NCI-H2227 treated with DMSO at 0.1 percent for 48 hours (cell line): Measurements from ENCODE around the gene FOXS1.

Source experiments
- DNase-seq: peaks from one replicate; lab custom pipeline; 2025; lab: John Stamatoyannopoulos, UW

The FOXS1 gene

GRCh38 chr20:31845300-31845863 is at the start of gene FOXS1:
TSS of gene FOXS1 (minus strand) at chr20:31845604. CDS start at chr20:31845542, 62 bp downstream.
- DNase-seq = no peak

- DNase-seq = no peak
Observed at GRCh38 chr20:31890646-31891045, 45.2 kb upstream of the FOXS1 start.

- no peak for DNase-seq
Observed at GRCh38 chr20:31883829-31884228, 38.4 kb upstream of the FOXS1 start.

DNA sequence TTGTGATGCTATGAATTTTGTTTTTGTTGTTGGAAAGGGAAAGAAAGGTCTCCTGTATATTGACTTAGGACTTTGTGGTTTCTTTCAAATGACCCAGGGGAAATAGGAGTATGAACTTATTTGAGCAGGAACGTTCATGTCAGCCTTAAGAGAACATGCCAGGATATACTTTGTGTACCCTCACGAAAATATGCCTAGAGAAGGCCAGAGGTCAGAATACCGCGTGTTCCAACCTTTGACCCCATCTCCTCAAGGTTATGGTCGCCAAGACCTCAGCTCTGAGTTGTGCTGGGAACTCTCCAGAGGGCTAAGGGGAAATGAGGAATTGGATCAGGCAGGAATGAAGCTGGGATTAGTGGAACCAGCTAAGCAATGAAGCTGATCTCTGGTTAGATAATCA is 36.5 kb upstream of the FOXS1 start:
- no peak for DNase-seq

DNA sequence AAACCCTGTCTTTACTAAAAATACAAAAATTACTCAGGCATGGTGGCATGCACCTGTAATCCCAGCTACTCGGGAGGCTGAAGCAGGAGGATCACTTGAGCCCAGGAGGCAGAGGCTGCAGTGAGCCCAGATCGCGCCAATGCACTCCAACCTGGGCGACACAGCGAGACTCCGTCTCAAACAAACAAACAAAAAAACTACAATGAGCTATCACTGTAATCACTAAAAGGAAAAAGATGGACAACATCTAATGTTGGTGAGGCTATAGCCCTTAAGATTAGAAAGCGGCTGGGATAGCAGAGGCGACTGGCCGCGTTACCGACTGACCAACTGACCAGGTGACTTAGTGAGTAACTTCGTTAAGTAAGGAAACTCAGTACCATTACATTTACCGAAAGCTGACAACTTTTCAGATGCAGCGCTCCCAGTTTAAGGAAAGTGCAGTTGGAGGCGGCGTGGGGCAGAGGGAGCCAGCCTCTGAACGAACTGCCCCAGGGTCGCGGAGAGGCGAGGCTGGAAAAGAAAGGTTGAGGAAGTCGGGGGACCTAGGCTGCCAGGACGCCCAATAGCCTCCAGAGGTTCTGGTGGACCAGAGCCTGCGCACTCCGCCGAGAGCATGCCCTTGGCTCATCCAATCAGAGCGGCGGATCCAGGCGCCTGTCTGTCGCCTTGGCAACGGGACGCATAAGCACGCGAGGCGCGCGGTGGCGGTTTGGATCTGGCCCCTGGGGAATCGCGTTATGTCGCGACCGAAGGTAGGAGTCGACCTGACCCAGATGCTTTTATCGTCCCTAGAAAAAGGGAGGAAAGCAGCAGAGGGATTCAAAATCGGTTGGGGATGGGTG is 34.0 kb upstream of the FOXS1 start:
- DNase-seq = peak; percentile 96

- DNase-seq = no peak
Observed at GRCh38 chr20:31877684-31878083, 32.3 kb upstream of the FOXS1 start.

DNA sequence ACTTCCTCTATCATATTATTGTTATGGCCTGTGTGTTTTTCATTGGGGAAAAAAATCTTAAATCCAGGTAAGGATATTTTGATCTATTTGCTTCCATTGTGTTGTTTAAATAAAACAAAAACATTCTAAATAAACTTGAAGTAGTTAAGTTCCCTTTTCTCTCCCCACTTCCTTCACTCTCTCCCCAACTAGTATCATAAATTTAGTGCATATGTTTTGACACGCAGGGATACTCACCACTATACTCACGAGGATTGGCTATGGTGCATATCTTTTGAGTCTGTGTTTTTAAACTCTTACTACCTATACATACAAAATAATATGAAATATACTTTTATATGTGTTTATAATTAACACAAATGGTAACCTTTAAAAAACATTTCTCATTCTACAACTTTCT is 30.3 kb upstream of the FOXS1 start:
- no peak for DNase-seq

DNA sequence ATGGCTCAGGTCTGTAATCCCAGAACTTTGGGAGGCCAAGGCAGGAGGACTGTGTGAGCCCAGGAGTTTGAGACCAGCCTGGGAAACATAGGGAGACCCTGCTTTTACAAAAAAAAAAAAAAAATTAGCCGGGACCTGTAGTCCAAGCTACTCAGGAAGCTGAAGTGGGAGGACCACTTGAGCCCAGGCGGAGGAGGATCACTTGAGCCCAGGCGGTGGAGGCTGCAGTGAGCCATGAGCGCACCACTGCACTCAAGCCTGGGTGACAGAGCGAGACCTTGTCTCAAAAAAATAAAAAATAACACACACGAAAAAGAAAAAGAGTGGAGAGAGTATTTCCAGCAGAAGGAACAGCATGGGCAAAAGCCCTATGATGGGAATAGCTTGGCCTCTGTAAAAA is 27.0 kb upstream of the FOXS1 start:
- no peak for DNase-seq

- no peak for DNase-seq
Observed at GRCh38 chr20:31871618-31871954, 26.2 kb upstream of the FOXS1 start.

DNA sequence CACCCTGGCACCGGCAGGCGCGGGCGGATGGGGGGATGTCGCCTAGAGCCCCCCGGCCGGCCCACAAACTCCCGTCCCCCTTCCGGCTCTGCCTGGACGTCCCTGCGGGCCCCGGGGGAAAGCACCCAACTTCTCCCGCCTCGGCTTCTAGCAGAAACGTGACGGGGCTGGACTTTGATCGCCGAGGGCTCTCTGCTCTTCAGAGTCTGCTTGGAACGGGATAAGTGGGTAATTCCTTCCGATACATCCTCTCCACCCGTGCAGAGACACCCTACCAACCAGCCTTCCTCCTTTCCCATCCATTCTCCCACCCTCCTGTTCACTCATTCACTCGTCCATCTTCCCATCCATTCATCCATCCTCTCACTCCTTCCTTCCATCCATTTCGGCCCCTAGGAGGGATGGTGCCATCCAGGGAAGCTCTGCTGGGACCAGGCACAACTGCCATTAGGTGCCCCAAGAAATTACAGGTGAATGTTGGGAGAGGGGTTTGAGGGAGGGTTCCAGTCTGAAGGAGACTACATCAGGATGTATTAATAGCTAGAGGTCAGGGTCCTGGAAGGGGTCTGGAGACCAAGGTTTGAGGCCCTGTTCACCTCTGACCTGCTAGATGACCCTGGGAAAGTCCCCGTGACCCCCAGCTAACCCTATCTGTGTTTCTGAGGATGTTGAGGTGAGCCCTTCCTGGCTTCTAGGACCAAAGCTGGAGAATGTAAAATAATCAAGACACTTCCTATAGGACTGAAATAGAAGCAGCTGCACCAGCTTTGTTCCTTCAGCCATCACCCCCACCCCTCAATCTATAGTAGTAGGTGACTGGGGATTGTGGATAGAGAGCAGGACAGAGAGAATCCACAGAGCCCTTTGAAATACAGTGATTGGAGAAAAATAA is 25.6 kb upstream of the FOXS1 start:
- peak; percentile 10 for DNase-seq

DNA sequence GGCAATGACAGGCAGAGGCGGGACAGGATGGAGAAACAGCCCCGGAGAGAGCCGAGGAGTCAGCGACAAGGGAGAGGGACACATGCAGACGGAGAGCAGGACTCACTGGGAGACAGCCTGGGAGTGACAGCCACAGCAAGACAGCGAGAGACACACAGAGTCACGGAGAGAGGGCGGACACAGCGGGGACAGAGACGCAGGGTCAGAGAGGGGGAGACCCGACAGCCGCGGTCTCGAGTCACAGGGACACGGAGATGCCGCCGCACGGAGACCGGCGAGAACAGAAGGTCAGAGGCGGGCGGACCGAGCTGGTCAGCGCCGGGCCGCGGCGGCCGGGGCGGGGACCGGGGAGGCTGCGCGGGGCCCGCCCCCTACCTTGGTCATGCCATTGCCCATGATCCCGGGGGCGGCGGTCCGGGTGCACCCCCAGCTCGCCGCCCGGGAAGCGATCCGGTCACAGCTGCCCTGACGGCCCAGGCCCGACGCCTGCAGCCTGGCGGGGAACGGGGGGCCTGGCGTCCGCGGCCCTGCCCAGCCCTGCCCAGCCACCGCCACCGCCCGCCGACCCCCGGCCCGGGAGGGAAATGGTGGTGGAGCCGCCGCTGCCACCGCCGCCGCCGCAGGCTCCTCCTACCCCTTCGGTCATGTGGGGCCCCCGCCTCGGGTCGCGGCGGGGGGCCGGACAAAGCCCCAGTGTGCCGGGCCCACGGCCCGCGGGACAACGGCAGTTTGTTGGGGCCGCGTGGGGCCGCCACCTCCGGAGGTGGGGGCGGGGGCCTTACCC is 24.7 kb upstream of the FOXS1 start, which contains the start of the genes DUSP15 and TTLL9:
Gene DUSP15 (minus strand): TSS at position 586 of the 784 bp plus-strand sequence. CDS start 190 bp downstream, at position 396.
Gene TTLL9 (plus strand): TSS at position 693 of the 784 bp plus-strand sequence. CDS start 493 bp downstream, outside the sequence.
- peak; percentile 7 for DNase-seq

DNA sequence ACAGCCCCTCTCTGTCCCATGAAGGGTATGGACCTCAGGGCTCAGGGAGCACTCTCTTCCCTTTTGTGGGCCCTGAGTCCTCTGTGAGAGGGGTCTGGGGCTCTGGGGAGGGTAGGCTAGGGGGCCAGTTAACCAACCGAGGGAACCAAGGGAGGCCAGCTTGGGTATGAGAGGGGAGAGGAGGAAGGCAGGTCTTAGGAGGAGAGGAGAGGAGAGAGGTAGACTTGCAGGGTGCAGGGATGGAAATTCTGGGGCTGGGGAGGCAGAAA is 24.2 kb upstream of the FOXS1 start:
- DNase-seq = no peak

DNA sequence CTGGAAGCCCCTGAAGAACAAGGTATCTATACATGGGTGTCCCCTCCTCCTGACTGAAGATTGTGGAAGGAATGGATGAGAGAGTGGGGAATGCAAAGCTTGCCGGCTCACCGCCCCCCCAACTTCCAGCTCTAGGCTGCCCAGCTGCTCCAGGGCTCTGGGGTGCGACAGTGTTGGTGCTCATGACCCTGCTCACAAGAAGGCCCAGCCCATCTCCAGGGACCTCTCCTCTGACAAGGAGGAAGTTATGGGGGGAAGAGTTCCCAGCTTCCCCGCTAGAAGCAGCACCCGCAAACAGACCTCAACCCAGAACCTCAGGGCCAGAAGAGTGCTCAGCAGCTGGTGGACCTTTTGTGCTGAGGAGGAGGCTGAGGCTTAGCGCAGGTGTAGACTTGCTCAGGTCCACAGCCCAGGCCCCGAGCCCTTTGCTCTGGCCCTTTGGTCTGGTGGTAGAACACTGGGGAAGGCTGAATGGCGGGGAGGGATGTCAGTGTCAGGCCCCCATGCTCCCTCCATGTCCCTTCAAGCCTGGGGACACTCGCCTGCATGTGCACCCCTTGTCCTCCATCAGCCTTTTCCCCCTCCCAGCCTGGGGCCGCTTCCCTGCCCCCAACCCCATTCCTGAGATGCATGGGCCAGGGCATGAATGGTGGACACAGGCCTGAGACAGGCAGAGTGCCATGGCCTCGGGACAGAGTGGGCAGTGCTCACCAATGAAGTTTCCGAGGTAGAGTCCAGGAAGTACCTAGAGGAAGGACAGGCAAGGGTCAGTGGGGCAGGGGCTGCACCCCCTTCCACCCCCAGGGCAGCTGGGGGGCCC is 23.7 kb upstream of the FOXS1 start:
- no peak for DNase-seq

- DNase-seq = no peak
Observed at GRCh38 chr20:31866221-31866620, 20.8 kb upstream of the FOXS1 start.

- DNase-seq = no peak
Observed at GRCh38 chr20:31864521-31865400, 19.4 kb upstream of the FOXS1 start.

GRCh38 chr20:31863296-31864085 is 18.1 kb upstream of the FOXS1 start:
- no peak for DNase-seq

DNA sequence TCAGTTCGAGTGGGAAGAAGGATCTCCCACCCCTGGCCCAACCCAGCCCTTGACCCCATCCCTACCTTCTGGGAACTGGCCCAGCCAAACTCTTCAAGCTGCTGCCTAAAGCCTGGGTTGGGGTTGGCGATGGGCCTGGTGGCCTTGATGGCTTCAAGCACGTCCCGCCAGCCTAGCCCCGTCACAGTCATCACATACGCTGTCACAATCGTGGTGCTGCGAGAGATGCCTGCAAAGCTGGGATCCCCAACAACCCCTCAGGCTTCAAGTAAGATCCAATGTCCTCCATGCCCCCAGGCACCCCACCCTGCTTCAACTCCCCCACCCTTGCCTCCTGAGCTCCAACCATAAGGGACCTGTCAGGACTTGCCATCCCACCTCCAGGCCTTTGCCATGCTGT is 17.1 kb upstream of the FOXS1 start:
- DNase-seq = no peak

DNA sequence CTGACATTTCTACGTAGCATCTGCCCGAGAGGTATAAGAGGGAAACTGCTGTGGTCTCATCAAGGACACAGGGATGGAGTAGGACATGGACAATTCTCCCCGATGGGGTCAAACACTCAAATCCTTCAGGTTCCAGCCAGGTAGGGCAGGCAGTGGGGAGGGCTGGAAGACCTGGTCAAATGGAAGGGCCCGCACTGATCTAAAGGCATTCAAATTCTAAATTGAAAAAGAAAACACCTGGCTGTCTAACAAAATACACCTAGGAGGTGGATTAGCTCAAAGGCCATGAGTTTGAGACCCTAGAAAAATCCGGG is 16.7 kb upstream of the FOXS1 start:
- no peak for DNase-seq

GRCh38 chr20:31861385-31862156 is 16.2 kb upstream of the FOXS1 start:
- DNase-seq = peak; percentile 74
